HepG2 (cell line): ENCODE measurements around the gene C2. TPM values are rescaled to one million over a fixed set of nuclear protein-coding genes. Genes with fewer than 3 reads are reported as not detected.
A peak's percentile ranks its signal among the peaks of the same experiment; 100 is the strongest.

ENCODE experiments used
- CHCHD3 ChIP-seq: sonication (generic); formaldehyde crosslinking; IDR thresholded peaks from 2 replicates; pipeline ENCODE4 v1.8.0; 2022; ENCODE audit warnings: mild to moderate bottlenecking, missing genetic modification reagents, moderate library complexity
- GTF3A ChIP-seq: sonication (generic); formaldehyde crosslinking; conservative IDR thresholded peaks from 2 replicates; pipeline ENCODE4 v1.4.0; 2020; ENCODE audit warnings: mild to moderate bottlenecking, missing genetic modification reagents
- HNF4G ChIP-seq, 2 experiments: sonication (generic) in 1 of 2; formaldehyde crosslinking in 1 of 2; IDR thresholded peaks; 2 replicates each; pipeline versions ENCODE4 v1.4.0 to v1.6.1; 2011 to 2020; ENCODE audit warnings: borderline replicate concordance in 2 of 2, low read depth in 2 of 2, mild to moderate bottlenecking in 2 of 2, low read length in 1 of 2, missing genetic modification reagents in 1 of 2, moderate library complexity in 1 of 2
- HNRNPLL ChIP-seq: fragments of 200-400 bp; formaldehyde crosslinking; IDR thresholded peaks from 2 replicates; pipeline ENCODE4 v1.6.1; 2017; ENCODE audit warnings: mild to moderate bottlenecking, low read depth, low read length; ENCODE audit not compliant: poor library complexity, severe bottlenecking
- IRF2 ChIP-seq: IDR thresholded peaks from 2 replicates; pipeline ENCODE4 v1.6.1; 2018; ENCODE audit warnings: missing genetic modification reagents, missing compliant biosample characterization
- MAFF ChIP-seq: IDR thresholded peaks from 2 replicates; pipeline ENCODE4 v1.6.1; 2011; ENCODE audit warnings: low read depth, low read length, improper control_type of control experiment
- MTF1 ChIP-seq: sonication (generic); formaldehyde crosslinking; IDR thresholded peaks from 2 replicates; pipeline ENCODE4 v1.5.0; 2020; ENCODE audit warnings: missing genetic modification reagents
- NCOR1 ChIP-seq: fragments of 200-600 bp; sonication (generic); IDR thresholded peaks from 2 replicates; pipeline ENCODE4 v1.7.0; 2017; ENCODE audit warnings: antibody characterized with exemption, low read length, borderline replicate concordance
- SMARCC2 ChIP-seq: fragments of 450-650 bp; IDR thresholded peaks from 2 replicates; pipeline ENCODE4 v1.6.1; 2017; ENCODE audit warnings: antibody characterized with exemption, mild to moderate bottlenecking
- SNRNP70 ChIP-seq: fragments of 200-400 bp; formaldehyde crosslinking; IDR thresholded peaks from 2 replicates; pipeline ENCODE4 v1.6.1; 2017; ENCODE audit warnings: mild to moderate bottlenecking, low read depth, low read length, moderate library complexity
- ZFP62 ChIP-seq: sonication (generic); formaldehyde crosslinking; IDR thresholded peaks from 2 replicates; pipeline ENCODE4 v1.4.0; 2020; ENCODE audit warnings: missing genetic modification reagents
- ZFYVE20 ChIP-seq: sonication (generic); formaldehyde crosslinking; IDR thresholded peaks from 2 replicates; pipeline ENCODE4 v1.8.0; 2023; ENCODE audit warnings: low read depth, mild to moderate bottlenecking, moderate library complexity, missing genetic modification reagents, borderline replicate concordance
- ZNF331 ChIP-seq: sonication (generic); formaldehyde crosslinking; IDR thresholded peaks from 2 replicates; pipeline ENCODE4 v1.4.0; 2020; ENCODE audit warnings: missing genetic modification reagents
- ZNF431 ChIP-seq: sonication (generic); formaldehyde crosslinking; IDR thresholded peaks from 2 replicates; pipeline ENCODE4 v1.9.0; 2022; ENCODE audit warnings: missing genetic modification reagents, low read depth, mild to moderate bottlenecking, borderline replicate concordance
- ZNF451 ChIP-seq: sonication (generic); formaldehyde crosslinking; IDR thresholded peaks from 2 replicates; pipeline ENCODE4 v1.5.0; 2020; ENCODE audit warnings: mild to moderate bottlenecking, missing genetic modification reagents
- ZNF484 ChIP-seq: sonication (generic); formaldehyde crosslinking; IDR thresholded peaks from 2 replicates; pipeline ENCODE4 v1.5.1; 2020; ENCODE audit warnings: mild to moderate bottlenecking, low read depth, missing genetic modification reagents, borderline replicate concordance
- ZNF777 ChIP-seq: sonication (generic); formaldehyde crosslinking; IDR thresholded peaks from 2 replicates; pipeline ENCODE4 v1.4.0; 2020; ENCODE audit warnings: missing genetic modification reagents
- polyA plus RNA-seq, 8 experiments: library from polyadenylated mRNA; depleted of rRNA in 3 of 8; stranded (reverse) in 7 of 8; unstranded in 1 of 8; fragments of >200 nt; fragmentation: Illumina TruSeq in 4 of 8; extraction: Trizol in 4 of 8; gene quantifications; 2 replicates each; pipeline versions ENCODE4 v1.2.1 to v1.2.3, GENCODE V29; 2011 to 2016; ENCODE audit warnings: low read depth in 4 of 8, missing spikeins in 1 of 8, mixed read lengths in 1 of 8; ENCODE audit not compliant: insufficient read depth in 1 of 8
- total RNA-seq, 5 experiments: library from RNA; depleted of rRNA; stranded (reverse); fragments of >200 nt; fragmentation: Illumina TruSeq; extraction: Trizol; gene quantifications; 2 replicates each; pipeline ENCODE4 v1.2.3, GENCODE V29; 2016; ENCODE audit warnings: low read depth in 1 of 5
- TF ChIP-seq, protein P1 (sequence below): sonication (generic); formaldehyde crosslinking; IDR thresholded peaks from 2 replicates; pipeline ENCODE4 v1.8.0; 2022; ENCODE audit warnings: mild to moderate bottlenecking, missing genetic modification reagents, moderate library complexity
- TF ChIP-seq, protein P2 (sequence below), 2 experiments: sonication (generic) in 1 of 2; formaldehyde crosslinking in 1 of 2; IDR thresholded peaks; 2 replicates each; pipeline versions ENCODE4 v1.6.1 to v1.9.0; 2014 to 2022; ENCODE audit warnings: antibody characterized with exemption in 1 of 2, borderline replicate concordance in 1 of 2, inconsistent platforms in 1 of 2, low read depth in 1 of 2, missing genetic modification reagents in 1 of 2
- TF ChIP-seq, protein P3 (sequence below): sonication (generic); formaldehyde crosslinking; IDR thresholded peaks from 2 replicates; pipeline ENCODE4 v1.5.0; 2020; ENCODE audit warnings: mild to moderate bottlenecking, missing genetic modification reagents, moderate library complexity

C2 gene
- total and polyA plus RNA-seq, 2 of the 13 experiments (the other 11 are each of a cell fraction or from before 2014, with no cell fraction given) = 165 to 307 TPM

DNA sequence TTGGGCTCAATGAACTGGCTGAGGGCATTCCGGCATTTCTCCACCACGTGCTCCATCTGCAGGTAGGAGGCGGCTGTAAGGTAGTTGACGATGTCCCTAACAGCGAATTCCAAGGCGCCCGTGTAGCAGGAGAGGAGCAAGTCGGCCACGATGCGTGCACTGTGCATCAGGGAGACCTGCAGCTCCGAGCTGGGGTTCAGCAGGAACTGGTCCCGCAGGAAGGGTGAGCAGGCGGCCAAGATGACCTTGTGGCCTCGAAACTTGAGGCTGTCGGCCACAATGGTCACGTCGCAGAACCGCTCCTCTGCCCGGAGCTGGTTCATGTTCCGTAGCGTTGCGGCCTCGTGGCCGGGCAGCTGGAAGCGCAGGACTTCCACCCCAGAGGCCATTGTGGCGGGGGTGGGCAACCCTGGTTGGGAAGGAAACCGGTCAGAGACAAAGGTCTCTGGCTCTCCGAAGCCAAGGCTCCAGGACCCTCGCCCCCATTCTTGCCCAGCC is 26.6 kb upstream of the C2 start (continued):
- TF ChIP-seq HNRNPLL (peak; percentile 12), ZFYVE20 (CRISPR knock-in tag) (no peak), ZNF451 (CRISPR knock-in tag) (no peak), NCOR1 (no peak), ZNF484 (CRISPR knock-in tag) (no peak), HNF4G (IDR thresholded peaks at IDR 0.05; ENCODE audit: borderline replicate concordance, low read depth, low read length) (no peak), HNF4G (CRISPR knock-in tag; IDR thresholded peaks at IDR 0.05; ENCODE audit: borderline replicate concordance, low read depth) (no peak), SMARCC2 (no peak), IRF2 (CRISPR knock-in tag) (no peak), MAFF (no peak), CHCHD3 (CRISPR knock-in tag) (0 out of 2 replicates have a peak, but pooled peaks have one; percentile 23), MTF1 (CRISPR knock-in tag) (no peak), ZFP62 (no peak), ZNF331 (CRISPR knock-in tag) (no peak), ZNF777 (CRISPR knock-in tag) (no peak), ZNF431 (CRISPR knock-in tag) (no peak), SNRNP70 (no peak), GTF3A (CRISPR knock-in tag) (no peak)
- TF ChIP-seq, protein P1, sequence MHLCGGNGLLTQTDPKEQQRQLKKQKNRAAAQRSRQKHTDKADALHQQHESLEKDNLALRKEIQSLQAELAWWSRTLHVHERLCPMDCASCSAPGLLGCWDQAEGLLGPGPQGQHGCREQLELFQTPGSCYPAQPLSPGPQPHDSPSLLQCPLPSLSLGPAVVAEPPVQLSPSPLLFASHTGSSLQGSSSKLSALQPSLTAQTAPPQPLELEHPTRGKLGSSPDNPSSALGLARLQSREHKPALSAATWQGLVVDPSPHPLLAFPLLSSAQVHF = no peak
- TF ChIP-seq, protein P2, sequence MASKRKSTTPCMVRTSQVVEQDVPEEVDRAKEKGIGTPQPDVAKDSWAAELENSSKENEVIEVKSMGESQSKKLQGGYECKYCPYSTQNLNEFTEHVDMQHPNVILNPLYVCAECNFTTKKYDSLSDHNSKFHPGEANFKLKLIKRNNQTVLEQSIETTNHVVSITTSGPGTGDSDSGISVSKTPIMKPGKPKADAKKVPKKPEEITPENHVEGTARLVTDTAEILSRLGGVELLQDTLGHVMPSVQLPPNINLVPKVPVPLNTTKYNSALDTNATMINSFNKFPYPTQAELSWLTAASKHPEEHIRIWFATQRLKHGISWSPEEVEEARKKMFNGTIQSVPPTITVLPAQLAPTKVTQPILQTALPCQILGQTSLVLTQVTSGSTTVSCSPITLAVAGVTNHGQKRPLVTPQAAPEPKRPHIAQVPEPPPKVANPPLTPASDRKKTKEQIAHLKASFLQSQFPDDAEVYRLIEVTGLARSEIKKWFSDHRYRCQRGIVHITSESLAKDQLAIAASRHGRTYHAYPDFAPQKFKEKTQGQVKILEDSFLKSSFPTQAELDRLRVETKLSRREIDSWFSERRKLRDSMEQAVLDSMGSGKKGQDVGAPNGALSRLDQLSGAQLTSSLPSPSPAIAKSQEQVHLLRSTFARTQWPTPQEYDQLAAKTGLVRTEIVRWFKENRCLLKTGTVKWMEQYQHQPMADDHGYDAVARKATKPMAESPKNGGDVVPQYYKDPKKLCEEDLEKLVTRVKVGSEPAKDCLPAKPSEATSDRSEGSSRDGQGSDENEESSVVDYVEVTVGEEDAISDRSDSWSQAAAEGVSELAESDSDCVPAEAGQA (IDR thresholded peaks at IDR 0.05; ENCODE audit: low read depth) = peak; percentile 17; the same call in 1 of the 2 replicates
- TF ChIP-seq, protein P2 (CRISPR knock-in tag; IDR thresholded peaks at IDR 0.05; ENCODE audit: borderline replicate concordance) = no peak
- TF ChIP-seq, protein P3, sequence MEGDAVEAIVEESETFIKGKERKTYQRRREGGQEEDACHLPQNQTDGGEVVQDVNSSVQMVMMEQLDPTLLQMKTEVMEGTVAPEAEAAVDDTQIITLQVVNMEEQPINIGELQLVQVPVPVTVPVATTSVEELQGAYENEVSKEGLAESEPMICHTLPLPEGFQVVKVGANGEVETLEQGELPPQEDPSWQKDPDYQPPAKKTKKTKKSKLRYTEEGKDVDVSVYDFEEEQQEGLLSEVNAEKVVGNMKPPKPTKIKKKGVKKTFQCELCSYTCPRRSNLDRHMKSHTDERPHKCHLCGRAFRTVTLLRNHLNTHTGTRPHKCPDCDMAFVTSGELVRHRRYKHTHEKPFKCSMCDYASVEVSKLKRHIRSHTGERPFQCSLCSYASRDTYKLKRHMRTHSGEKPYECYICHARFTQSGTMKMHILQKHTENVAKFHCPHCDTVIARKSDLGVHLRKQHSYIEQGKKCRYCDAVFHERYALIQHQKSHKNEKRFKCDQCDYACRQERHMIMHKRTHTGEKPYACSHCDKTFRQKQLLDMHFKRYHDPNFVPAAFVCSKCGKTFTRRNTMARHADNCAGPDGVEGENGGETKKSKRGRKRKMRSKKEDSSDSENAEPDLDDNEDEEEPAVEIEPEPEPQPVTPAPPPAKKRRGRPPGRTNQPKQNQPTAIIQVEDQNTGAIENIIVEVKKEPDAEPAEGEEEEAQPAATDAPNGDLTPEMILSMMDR = peak; percentile 20; the same call in 1 of the 2 replicates
